HEK293 (cell line): ENCODE data around the gene CHPT1.

ENCODE experiments used
- CTCF ChIA-PET: fragments of 350-600 bp; formaldehyde crosslinking; extraction: SDS; loops from one replicate; lab custom pipeline; 2021; ENCODE audit warnings: antibody characterized with exemption; lab: Yijun Ruan, JAX
- POLR2A ChIA-PET: fragments of 300-600 bp; formaldehyde crosslinking; extraction: SDS; loops from one replicate; lab custom pipeline; 2020; ENCODE audit warnings: antibody characterized with exemption, inconsistent platforms; lab: Yijun Ruan, JAX
- H3K27ac ChIP-seq: fragments of 200-500 bp; sonication (Bioruptor generic); 2 replicates; pipeline ENCODE4 v1.5.1; 2014; ENCODE audit warnings: low read depth, low read length, control low read depth, inconsistent platforms; ENCODE audit errors: extremely low read depth
- H3K36me3 ChIP-seq, 2 experiments: fragments of 200-500 bp in 1 of 2; sonication (Bioruptor generic) in 1 of 2; 1 replicate in 1 of 2; 2 replicates in 1 of 2; pipeline ENCODE4 v1.5.1; 2014 to 2017; ENCODE audit warnings: inconsistent platforms in 2 of 2, low read length in 2 of 2; ENCODE audit not compliant: control insufficient read depth in 2 of 2, insufficient read depth in 1 of 2
- H3K4me1 ChIP-seq: fragments of 200-500 bp; sonication (Bioruptor generic); 2 replicates; pipeline ENCODE4 v1.5.1; 2014; ENCODE audit warnings: mild to moderate bottlenecking, low read length, inconsistent platforms; ENCODE audit not compliant: control insufficient read depth, insufficient read depth
- H3K4me3 ChIP-seq: 2 replicates; pipeline ENCODE4 v1.5.1; 2011; ENCODE audit warnings: low read depth, mild to moderate bottlenecking, control low read depth, low read length, moderate library complexity
- H3K9me3 ChIP-seq: fragments of 200-500 bp; sonication (Bioruptor generic); 2 replicates; pipeline ENCODE4 v1.5.1; 2014; ENCODE audit warnings: low read depth, low read length, inconsistent platforms; ENCODE audit not compliant: control insufficient read depth, insufficient read depth
- GLI2 ChIP-seq: fragments of 450-650 bp; formaldehyde crosslinking; IDR thresholded peaks from 2 replicates; pipeline ENCODE4; 2017; ENCODE audit warnings: missing biosample characterization, missing genetic modification characterization, low read depth, borderline replicate concordance
- GLI4 ChIP-seq: fragments of 450-650 bp; formaldehyde crosslinking; IDR thresholded peaks from 2 replicates; pipeline ENCODE4 v1.5.1; 2016; ENCODE audit warnings: missing biosample characterization, missing genetic modification characterization
- KLF8 ChIP-seq: fragments of 450-650 bp; formaldehyde crosslinking; IDR thresholded peaks from 2 replicates; pipeline ENCODE4 v1.5.1; 2016; ENCODE audit warnings: missing biosample characterization, missing genetic modification characterization
- SP2 ChIP-seq: fragments of 450-650 bp; formaldehyde crosslinking; IDR thresholded peaks from 2 replicates; pipeline ENCODE4 v1.5.1; 2016; ENCODE audit warnings: missing biosample characterization, missing genetic modification characterization
- WT1 ChIP-seq: fragments of 450-650 bp; formaldehyde crosslinking; IDR thresholded peaks from 2 replicates; pipeline ENCODE4 v1.5.1; 2016; ENCODE audit warnings: missing biosample characterization, missing genetic modification characterization
- ZBTB48 ChIP-seq: fragments of 450-650 bp; formaldehyde crosslinking; IDR thresholded peaks from 2 replicates; pipeline ENCODE4 v1.5.1; 2016; ENCODE audit warnings: missing biosample characterization, missing genetic modification characterization
- ZEB2 ChIP-seq: fragments of 450-650 bp; formaldehyde crosslinking; IDR thresholded peaks from 2 replicates; pipeline ENCODE4 v1.5.1; 2016; ENCODE audit warnings: missing biosample characterization, missing genetic modification characterization
- ZNF114 ChIP-seq: fragments of 450-650 bp; formaldehyde crosslinking; IDR thresholded peaks from 2 replicates; pipeline ENCODE4 v1.5.0; 2017; ENCODE audit warnings: missing biosample characterization, missing genetic modification characterization
- ZNF169 ChIP-seq: fragments of 450-650 bp; formaldehyde crosslinking; IDR thresholded peaks from 2 replicates; pipeline ENCODE4 v1.5.1; 2016; ENCODE audit warnings: missing biosample characterization, missing genetic modification characterization
- ZNF174 ChIP-seq: fragments of 450-650 bp; formaldehyde crosslinking; IDR thresholded peaks from 2 replicates; pipeline ENCODE4 v1.5.0; 2017; ENCODE audit warnings: missing biosample characterization, mild to moderate bottlenecking, missing genetic modification characterization
- ZNF184 ChIP-seq: fragments of 450-650 bp; IDR thresholded peaks from 2 replicates; pipeline ENCODE4 v1.5.1; 2018; ENCODE audit warnings: missing biosample characterization, mild to moderate bottlenecking, missing genetic modification characterization
- ZNF2 ChIP-seq: fragments of 450-650 bp; formaldehyde crosslinking; IDR thresholded peaks from 2 replicates; pipeline ENCODE4 v1.5.1; 2016; ENCODE audit warnings: missing biosample characterization, missing genetic modification characterization
- ZNF214 ChIP-seq: fragments of 450-650 bp; formaldehyde crosslinking; IDR thresholded peaks from 2 replicates; pipeline ENCODE4 v1.5.1; 2017; ENCODE audit warnings: missing biosample characterization, mild to moderate bottlenecking, missing genetic modification characterization, borderline replicate concordance
- ZNF311 ChIP-seq: fragments of 450-650 bp; formaldehyde crosslinking; IDR thresholded peaks from 2 replicates; pipeline ENCODE4 v1.5.1; 2017; ENCODE audit warnings: missing biosample characterization, missing genetic modification characterization, borderline replicate concordance
- ZNF391 ChIP-seq: fragments of 450-650 bp; formaldehyde crosslinking; IDR thresholded peaks from 2 replicates; pipeline ENCODE4 v1.5.1; 2016; ENCODE audit warnings: low read depth, missing biosample characterization, missing genetic modification characterization, borderline replicate concordance
- ZNF416 ChIP-seq: fragments of 450-650 bp; formaldehyde crosslinking; IDR thresholded peaks from 2 replicates; pipeline ENCODE4 v1.5.1; 2016; ENCODE audit warnings: missing biosample characterization, missing genetic modification characterization
- ZNF510 ChIP-seq: fragments of 450-650 bp; formaldehyde crosslinking; IDR thresholded peaks from 2 replicates; pipeline ENCODE4 v1.5.1; 2018; ENCODE audit warnings: mild to moderate bottlenecking, missing genetic modification characterization, missing biosample characterization; ENCODE audit not compliant: insufficient replicate concordance
- ZNF521 ChIP-seq: fragments of 450-650 bp; formaldehyde crosslinking; IDR thresholded peaks from 2 replicates; pipeline ENCODE4 v1.5.1; 2017; ENCODE audit warnings: missing biosample characterization, mild to moderate bottlenecking, missing genetic modification characterization
- ZNF530 ChIP-seq: fragments of 450-650 bp; formaldehyde crosslinking; IDR thresholded peaks from 2 replicates; pipeline ENCODE4 v1.5.1; 2016; ENCODE audit warnings: low read depth, missing biosample characterization, missing genetic modification characterization
- ZNF555 ChIP-seq: fragments of 450-650 bp; formaldehyde crosslinking; conservative IDR thresholded peaks from 2 replicates; pipeline ENCODE4 v1.5.1; 2017; ENCODE audit warnings: missing biosample characterization, mild to moderate bottlenecking, missing genetic modification characterization, inconsistent platforms
- ZNF571 ChIP-seq: fragments of 450-650 bp; formaldehyde crosslinking; IDR thresholded peaks from 2 replicates; pipeline ENCODE4 v1.5.0; 2017; ENCODE audit warnings: missing biosample characterization, missing genetic modification characterization
- ZNF664 ChIP-seq: fragments of 450-650 bp; formaldehyde crosslinking; IDR thresholded peaks from 2 replicates; pipeline ENCODE4 v1.5.1; 2016; ENCODE audit warnings: missing biosample characterization, missing genetic modification characterization
- ZNF776 ChIP-seq: fragments of 450-650 bp; formaldehyde crosslinking; IDR thresholded peaks from 2 replicates; pipeline ENCODE4 v1.5.0; 2017; ENCODE audit warnings: missing biosample characterization, missing genetic modification characterization, borderline replicate concordance
- ZNF785 ChIP-seq: fragments of 450-650 bp; formaldehyde crosslinking; IDR thresholded peaks from 2 replicates; pipeline ENCODE4 v1.5.1; 2016; ENCODE audit warnings: missing biosample characterization, missing genetic modification characterization
- ZNF792 ChIP-seq: fragments of 450-650 bp; formaldehyde crosslinking; IDR thresholded peaks from 2 replicates; pipeline ENCODE4 v1.5.1; 2016; ENCODE audit warnings: missing biosample characterization, missing genetic modification characterization
- ZSCAN16 ChIP-seq: fragments of 450-650 bp; formaldehyde crosslinking; IDR thresholded peaks from 2 replicates; pipeline ENCODE4 v1.5.1; 2016; ENCODE audit warnings: missing biosample characterization, missing genetic modification characterization
- ZSCAN23 ChIP-seq: fragments of 450-650 bp; formaldehyde crosslinking; IDR thresholded peaks from 2 replicates; pipeline ENCODE4 v1.5.1; 2016; ENCODE audit warnings: missing biosample characterization, missing genetic modification characterization
- ZSCAN30 ChIP-seq: fragments of 450-650 bp; IDR thresholded peaks from 2 replicates; pipeline ENCODE4 v1.5.1; 2018; ENCODE audit warnings: missing biosample characterization, mild to moderate bottlenecking, missing genetic modification characterization, moderate library complexity
- TF ChIP-seq, protein P1 (sequence below): fragments of 450-650 bp; formaldehyde crosslinking; IDR thresholded peaks from 2 replicates; pipeline ENCODE4 v1.5.1; 2017; ENCODE audit warnings: missing biosample characterization, missing genetic modification characterization

CHPT1 gene

DNA sequence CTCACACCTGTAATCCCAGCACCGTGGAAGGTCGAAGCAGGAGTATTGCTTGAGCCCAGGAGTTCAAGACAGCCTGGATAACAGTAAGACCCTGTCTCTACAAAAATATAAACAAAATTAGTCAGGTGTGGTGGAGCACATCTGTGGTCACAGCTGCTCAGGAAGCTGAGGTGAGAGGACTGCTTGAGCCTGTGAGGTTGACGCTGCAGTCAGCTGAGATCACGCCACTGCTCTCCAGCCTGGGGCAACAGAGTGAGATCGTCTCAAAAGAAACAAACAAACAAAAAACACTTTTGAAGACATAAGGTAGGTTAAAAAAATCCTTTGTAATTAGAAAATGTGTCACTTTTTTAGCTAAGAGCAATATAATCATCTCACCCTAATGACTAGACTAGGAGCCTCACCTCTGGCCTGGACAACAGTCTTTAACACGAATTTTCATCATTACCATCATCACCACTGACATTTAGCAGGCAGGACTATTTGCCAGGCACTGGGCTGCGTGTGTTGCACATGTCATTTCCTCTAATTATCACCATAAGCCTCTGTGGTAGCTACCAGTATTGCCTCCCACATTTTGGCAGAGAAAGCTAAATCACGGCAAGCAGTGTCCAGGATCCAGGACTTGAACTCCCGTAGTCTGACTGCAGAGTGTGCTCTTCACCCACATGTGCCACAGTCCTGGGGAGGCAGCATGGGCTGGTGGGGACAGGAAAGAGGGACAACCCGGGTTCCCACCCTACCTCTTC lies 46.5 kb downstream of the CHPT1 start:
- Histone ChIP-seq H3K36me3 (peaks cover 11 to 54% of the 10 kb centered on the region in 2 experiments), H3K27ac (no peak overlapping the region), H3K4me1 (no peaks in the 10 kb centered on the region), H3K9me3 (no peaks in the 10 kb centered on the region), H3K4me3 (no peak overlapping the region)
- no peak for TF ChIP-seq ZNF174 (tag by site-specific recombination)
- TF ChIP-seq GLI4, result no peak
- TF ChIP-seq ZNF792 (tag by site-specific recombination), result no peak
- no peak for TF ChIP-seq ZNF555
- no peak for TF ChIP-seq ZNF184 (tag by site-specific recombination)
- no peak for TF ChIP-seq ZNF510
- no peak for TF ChIP-seq ZNF214
- TF ChIP-seq ZNF785 (tag by site-specific recombination), result no peak
- no peak for TF ChIP-seq ZSCAN23
- TF ChIP-seq ZNF571, result no peak
- TF ChIP-seq ZNF521 (tag by site-specific recombination), result no peak
- no peak for TF ChIP-seq ZSCAN16 (tag by site-specific recombination)
- CTCF ChIA-PET, result interaction anchor here (0.9 kb wide), 1 partner anchor 253 kb away, joined by 3 read pairs; no protein-coding TSS in a partner anchor
- POLR2A ChIA-PET, result interaction anchor here (0.6 kb wide), 1 partner anchor 19 kb away, joined by 5 read pairs; no protein-coding TSS in a partner anchor

DNA sequence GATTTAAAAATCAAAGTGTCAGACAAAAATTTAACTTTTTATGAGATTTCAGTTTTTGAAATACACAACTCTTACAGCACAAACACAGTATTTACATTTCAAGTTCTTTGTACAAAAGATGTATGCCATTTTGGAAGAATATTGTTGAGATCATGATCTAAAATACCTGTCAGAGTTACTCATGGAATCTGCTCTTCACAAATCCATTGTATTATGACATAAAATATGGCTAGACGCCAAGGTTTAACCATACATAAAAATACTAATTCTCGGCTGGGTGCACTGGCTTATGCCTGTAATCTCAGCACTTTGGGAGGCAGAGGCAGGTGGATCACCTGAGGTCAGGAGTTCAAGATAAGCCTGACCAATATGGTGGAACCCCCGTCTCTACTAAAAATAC lies 48.0 kb downstream of the CHPT1 start:
- Histone ChIP-seq H3K9me3 (no peaks in the 10 kb centered on the region), H3K4me3 (no peak overlapping the region), H3K4me1 (no peaks in the 10 kb centered on the region), H3K27ac (no peak overlapping the region), H3K36me3 (peaks cover 11 to 57% of the 10 kb centered on the region in 2 experiments)
- ChIA-PET POLR2A (no interaction called here), CTCF (interaction anchor here (0.7 kb wide), 1 partner anchor 270 kb away, joined by 3 read pairs; no protein-coding TSS in a partner anchor)
- TF ChIP-seq ZNF114 (tag by site-specific recombination), result no peak
- no peak for TF ChIP-seq ZNF311 (tag by site-specific recombination)
- TF ChIP-seq GLI2 (tag by site-specific recombination), result no peak
- TF ChIP-seq ZNF664 (tag by site-specific recombination), result no peak
- TF ChIP-seq ZNF169 (tag by site-specific recombination), result no peak
- TF ChIP-seq ZSCAN30 (tag by site-specific recombination), result no peak
- no peak for TF ChIP-seq KLF8
- no peak for TF ChIP-seq ZNF391
- TF ChIP-seq SP2 (tag by site-specific recombination), result no peak
- TF ChIP-seq ZNF776 (tag by site-specific recombination), result no peak
- TF ChIP-seq, protein P1, sequence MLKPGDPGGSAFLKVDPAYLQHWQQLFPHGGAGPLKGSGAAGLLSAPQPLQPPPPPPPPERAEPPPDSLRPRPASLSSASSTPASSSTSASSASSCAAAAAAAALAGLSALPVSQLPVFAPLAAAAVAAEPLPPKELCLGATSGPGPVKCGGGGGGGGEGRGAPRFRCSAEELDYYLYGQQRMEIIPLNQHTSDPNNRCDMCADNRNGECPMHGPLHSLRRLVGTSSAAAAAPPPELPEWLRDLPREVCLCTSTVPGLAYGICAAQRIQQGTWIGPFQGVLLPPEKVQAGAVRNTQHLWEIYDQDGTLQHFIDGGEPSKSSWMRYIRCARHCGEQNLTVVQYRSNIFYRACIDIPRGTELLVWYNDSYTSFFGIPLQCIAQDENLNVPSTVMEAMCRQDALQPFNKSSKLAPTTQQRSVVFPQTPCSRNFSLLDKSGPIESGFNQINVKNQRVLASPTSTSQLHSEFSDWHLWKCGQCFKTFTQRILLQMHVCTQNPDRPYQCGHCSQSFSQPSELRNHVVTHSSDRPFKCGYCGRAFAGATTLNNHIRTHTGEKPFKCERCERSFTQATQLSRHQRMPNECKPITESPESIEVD, result no peak
- TF ChIP-seq ZEB2 (tag by site-specific recombination), result no peak
- TF ChIP-seq ZNF2 (tag by site-specific recombination), result no peak
- no peak for TF ChIP-seq WT1 (tag by site-specific recombination)
- TF ChIP-seq ZNF530 (tag by site-specific recombination), result no peak
- TF ChIP-seq ZNF416 (tag by site-specific recombination), result no peak
- TF ChIP-seq ZBTB48, result no peak
